BE2C (cell line): ENCODE data around the gene RIMS3.

Experiments
- DNase-seq: peaks from one replicate; pipeline ENCODE4 v3.0.0-alpha.2; 2020
- H3K27me3 ChIP-seq: fragments of 250-450 bp; sonication (Bioruptor Pico); 2 replicates; pipeline ENCODE4 v1.5.1; 2020; ENCODE audit warnings: mild to moderate bottlenecking
- H3K36me3 ChIP-seq: fragments of 250-450 bp; sonication (Bioruptor Pico); 2 replicates; pipeline ENCODE4 v1.5.1; 2020; ENCODE audit warnings: mild to moderate bottlenecking
- H3K4me1 ChIP-seq: fragments of 250-450 bp; sonication (Bioruptor Pico); 2 replicates; pipeline ENCODE4 v1.5.1; 2020
- H3K4me3 ChIP-seq: 2 replicates; pipeline ENCODE4 v1.5.1; 2011; ENCODE audit warnings: low read depth, low read length
- H3K9me3 ChIP-seq: fragments of 250-450 bp; sonication (Bioruptor Pico); 2 replicates; pipeline ENCODE4 v1.5.1; 2020
- CTCF ChIP-seq: IDR thresholded peaks from 2 replicates; pipeline ENCODE4 v1.5.1; 2012; ENCODE audit warnings: mild to moderate bottlenecking, low read depth, low read length

The RIMS3 gene

GRCh38 chr1:40595623-40596022, 69.9 kb downstream of the RIMS3 start:
- DNase-seq, result no peak
- H3K27me3 ChIP-seq, result no peaks in the 10 kb centered on the region
- H3K9me3 ChIP-seq, result no peaks in the 10 kb centered on the region
- no peaks in the 10 kb centered on the region for H3K4me1 ChIP-seq
- H3K4me3 ChIP-seq, result no peak overlapping the region
- no peak for TF ChIP-seq CTCF
- H3K36me3 ChIP-seq, result no peaks in the 10 kb centered on the region

GRCh38 chr1:40594187-40594531, 71.3 kb downstream of the RIMS3 start:
- no peaks in the 10 kb centered on the region for H3K36me3 ChIP-seq
- no peak for TF ChIP-seq CTCF
- H3K4me1 ChIP-seq, result no peaks in the 10 kb centered on the region
- H3K27me3 ChIP-seq, result no peaks in the 10 kb centered on the region
- no peak for DNase-seq
- no peak overlapping the region for H3K4me3 ChIP-seq
- no peaks in the 10 kb centered on the region for H3K9me3 ChIP-seq

DNA sequence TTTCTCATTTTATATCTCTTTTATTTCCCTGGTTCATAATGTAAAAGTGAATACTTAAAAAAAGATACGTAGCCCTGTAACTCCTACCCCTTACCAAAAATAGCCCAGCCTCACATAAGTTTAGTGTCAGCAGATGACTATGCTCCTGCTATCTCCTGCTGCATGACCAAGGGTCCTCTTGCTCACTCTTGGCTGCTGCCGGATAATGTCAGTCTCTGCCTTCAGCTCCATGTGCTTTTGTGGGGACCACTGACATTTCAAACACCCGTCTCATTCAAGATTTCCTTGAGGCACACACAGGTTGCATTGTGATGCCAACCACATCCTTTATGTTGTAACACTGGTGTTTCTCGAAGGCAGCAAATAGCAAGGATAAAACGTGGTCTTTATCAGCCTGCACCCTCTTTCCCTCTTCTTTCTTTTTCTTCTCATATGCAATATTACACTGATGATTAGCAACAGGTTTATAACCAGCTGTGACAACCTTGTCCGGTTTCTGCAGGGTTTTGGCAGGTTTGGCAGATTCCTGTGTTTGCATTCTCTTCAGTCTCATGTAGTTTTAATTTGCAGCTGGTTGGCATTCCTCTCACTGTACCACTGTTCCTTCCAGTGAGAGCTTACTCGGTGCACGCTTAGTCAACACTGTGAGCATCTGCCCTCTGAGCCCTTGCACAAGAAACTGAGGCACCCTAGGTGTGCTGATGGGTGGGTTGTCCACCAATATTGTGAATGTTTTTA, 71.9 kb downstream of the RIMS3 start:
- Histone ChIP-seq H3K36me3 (no peaks in the 10 kb centered on the region), H3K4me3 (no peak overlapping the region), H3K9me3 (no peaks in the 10 kb centered on the region), H3K4me1 (no peaks in the 10 kb centered on the region), H3K27me3 (no peaks in the 10 kb centered on the region)
- TF ChIP-seq CTCF, result no peak
- no peak for DNase-seq

DNA sequence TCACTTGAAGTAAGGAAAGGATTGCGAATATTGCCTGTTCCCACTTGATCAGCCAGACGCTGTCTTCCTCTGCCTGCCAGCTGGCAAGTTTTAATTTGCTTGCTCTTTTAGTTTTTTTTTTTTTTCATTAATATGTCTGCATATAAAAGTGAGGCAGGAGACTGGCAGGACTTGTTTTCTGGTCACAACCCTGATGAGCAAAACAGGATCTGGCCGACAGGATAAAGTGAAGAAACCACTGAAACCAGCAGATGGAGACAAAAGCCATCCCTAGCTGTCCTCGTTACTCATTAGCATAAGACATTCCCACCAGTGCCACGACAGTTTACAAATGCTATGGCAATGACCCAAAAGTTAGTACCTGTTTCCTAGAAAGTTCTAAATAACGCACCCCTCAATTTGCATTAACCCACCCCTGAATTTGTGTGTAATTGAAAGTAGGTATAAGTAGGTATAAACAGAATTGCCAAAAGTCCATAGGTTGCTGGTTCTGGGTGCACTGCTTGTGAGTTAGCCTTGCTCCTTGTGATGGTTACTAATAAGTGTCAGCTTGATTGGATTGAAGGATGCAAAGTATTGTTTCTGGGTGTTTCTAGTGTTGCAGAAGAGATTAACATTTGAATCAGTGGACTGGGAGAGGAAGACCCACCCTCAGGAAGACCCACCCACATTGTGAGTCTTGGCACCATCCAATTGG, 73.2 kb downstream of the RIMS3 start:
- TF ChIP-seq CTCF, result peak; percentile 67
- peak; percentile 11 for DNase-seq

GRCh38 chr1:40588586-40588985, 76.9 kb downstream of the RIMS3 start:
- H3K36me3 ChIP-seq, result no peaks in the 10 kb centered on the region
- H3K4me3 ChIP-seq, result no peak overlapping the region
- H3K9me3 ChIP-seq, result no peaks in the 10 kb centered on the region
- no peak for DNase-seq
- TF ChIP-seq CTCF, result no peak
- no peaks in the 10 kb centered on the region for H3K27me3 ChIP-seq
- H3K4me1 ChIP-seq, result no peaks in the 10 kb centered on the region

More for the DNA sequence above, 73.2 kb downstream of the RIMS3 start:
- Histone ChIP-seq H3K27me3 (no peaks in the 10 kb centered on the region), H3K36me3 (no peaks in the 10 kb centered on the region), H3K4me3 (no peak overlapping the region), H3K4me1 (no peaks in the 10 kb centered on the region), H3K9me3 (no peaks in the 10 kb centered on the region)

DNA sequence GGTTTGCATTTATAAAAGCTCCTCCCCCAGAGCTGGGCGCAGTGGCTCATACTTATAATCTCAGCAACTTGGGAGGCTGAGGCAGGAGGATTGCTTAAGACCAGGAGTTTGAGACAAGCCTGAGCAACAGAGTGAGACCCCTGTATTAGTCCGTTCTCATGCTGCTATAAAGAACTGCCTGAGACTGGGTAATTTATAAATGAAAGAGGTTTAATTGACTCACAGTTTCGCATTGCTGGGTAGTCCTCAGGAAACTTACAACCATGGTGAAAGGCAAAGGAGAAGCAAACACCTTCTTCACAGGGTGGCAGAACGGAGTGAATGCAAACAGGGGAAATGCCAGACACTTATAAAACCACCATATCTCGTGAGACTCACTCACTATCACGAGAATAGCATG, 81.5 kb downstream of the RIMS3 start:
- Histone ChIP-seq H3K27me3 (no peaks in the 10 kb centered on the region), H3K4me3 (no peak overlapping the region), H3K9me3 (no peaks in the 10 kb centered on the region), H3K4me1 (no peaks in the 10 kb centered on the region), H3K36me3 (no peaks in the 10 kb centered on the region)
- no peak for TF ChIP-seq CTCF
- no peak for DNase-seq
